HepG2 (cell line): ENCODE data around the gene SELENOM. TPM values are rescaled to one million over a fixed set of nuclear protein-coding genes. Genes with fewer than 3 reads are reported as not detected.
A peak's percentile ranks its signal among the peaks of the same experiment; 100 is the strongest.

Experiments used
- ELF1 ChIP-seq: sonication (generic); formaldehyde crosslinking; IDR thresholded peaks from 2 replicates; pipeline ENCODE4 v1.4.0; 2020; ENCODE audit warnings: missing genetic modification reagents
- FOXC1 ChIP-seq: sonication (generic); formaldehyde crosslinking; IDR thresholded peaks from 2 replicates; pipeline ENCODE4 v1.8.0; 2022; ENCODE audit warnings: mild to moderate bottlenecking, missing genetic modification reagents, borderline replicate concordance
- NFE2L2 ChIP-seq: fragments of 150-350 bp; IDR thresholded peaks from 2 replicates; pipeline ENCODE4 v1.6.1; 2014; ENCODE audit warnings: low read length
- SIX4 ChIP-seq: sonication (generic); formaldehyde crosslinking; IDR thresholded peaks from 2 replicates; pipeline ENCODE4 v1.4.0; 2020; ENCODE audit warnings: missing genetic modification reagents
- SMAD1 ChIP-seq: sonication (generic); formaldehyde crosslinking; IDR thresholded peaks from 2 replicates; pipeline ENCODE4 v1.4.0; 2020; ENCODE audit warnings: missing genetic modification reagents, low read depth, mild to moderate bottlenecking, borderline replicate concordance
- SNAPC4 ChIP-seq: sonication (generic); formaldehyde crosslinking; IDR thresholded peaks from 2 replicates; pipeline ENCODE4 v1.4.0; 2020; ENCODE audit warnings: mild to moderate bottlenecking, missing genetic modification reagents
- THRA ChIP-seq: sonication (generic); formaldehyde crosslinking; IDR thresholded peaks from 2 replicates; pipeline ENCODE4 v1.4.0; 2020; ENCODE audit warnings: missing genetic modification reagents, borderline replicate concordance
- ZBTB43 ChIP-seq: sonication (generic); formaldehyde crosslinking; conservative IDR thresholded peaks from 2 replicates; pipeline ENCODE4 v1.4.0; 2020; ENCODE audit warnings: missing genetic modification reagents
- ZFYVE20 ChIP-seq: sonication (generic); formaldehyde crosslinking; IDR thresholded peaks from 2 replicates; pipeline ENCODE4 v1.8.0; 2023; ENCODE audit warnings: low read depth, mild to moderate bottlenecking, moderate library complexity, missing genetic modification reagents, borderline replicate concordance
- ZNF260 ChIP-seq: sonication (generic); formaldehyde crosslinking; IDR thresholded peaks from 2 replicates; pipeline ENCODE4 v1.4.0; 2020; ENCODE audit warnings: missing genetic modification reagents, low read depth, mild to moderate bottlenecking, borderline replicate concordance
- ZNF318 ChIP-seq: sonication (generic); formaldehyde crosslinking; IDR thresholded peaks from 2 replicates; pipeline ENCODE4 v1.4.0; 2020; ENCODE audit warnings: mild to moderate bottlenecking, missing genetic modification reagents
- ZNF337 ChIP-seq: sonication (generic); formaldehyde crosslinking; IDR thresholded peaks from 2 replicates; pipeline ENCODE4 v1.5.1; 2020; ENCODE audit warnings: missing genetic modification reagents, low read depth, mild to moderate bottlenecking, borderline replicate concordance
- polyA plus RNA-seq, 8 experiments: library from polyadenylated mRNA; depleted of rRNA in 3 of 8; stranded (reverse) in 7 of 8; unstranded in 1 of 8; fragments of >200 nt; fragmentation: Illumina TruSeq in 4 of 8; extraction: Trizol in 4 of 8; gene quantifications; 2 replicates each; pipeline versions ENCODE4 v1.2.1 to v1.2.3, GENCODE V29; 2011 to 2016; ENCODE audit warnings: low read depth in 4 of 8, missing spikeins in 1 of 8, mixed read lengths in 1 of 8; ENCODE audit not compliant: insufficient read depth in 1 of 8
- total RNA-seq, 5 experiments: library from RNA; depleted of rRNA; stranded (reverse); fragments of >200 nt; fragmentation: Illumina TruSeq; extraction: Trizol; gene quantifications; 2 replicates each; pipeline ENCODE4 v1.2.3, GENCODE V29; 2016; ENCODE audit warnings: low read depth in 1 of 5

Gene SELENOM
- total and polyA plus RNA-seq, 2 of the 13 experiments (the other 11 are each of a cell fraction or from before 2014, with no cell fraction given) = 4.1 to 4.3 TPM

- TF ChIP-seq THRA (CRISPR knock-in tag) (peak; percentile 73; the same call in 1 of the 2 replicates), ZFYVE20 (no peak), SMAD1 (CRISPR knock-in tag) (no peak), NFE2L2 (no peak), ZBTB43 (CRISPR knock-in tag) (peak; percentile 89), SNAPC4 (CRISPR knock-in tag) (no peak), ZNF318 (CRISPR knock-in tag) (0 out of 2 replicates have a peak, but pooled peaks have one; percentile 76), SIX4 (peak; percentile 40; the same call in 1 of the 2 replicates), ZNF337 (CRISPR knock-in tag) (no peak), ZNF260 (CRISPR knock-in tag) (no peak), ELF1 (CRISPR knock-in tag) (peak; percentile 54; the same call in 1 of the 2 replicates), FOXC1 (CRISPR knock-in tag) (peak; percentile 45; the same call in 1 of the 2 replicates)
Measured at GRCh38 chr22:31055635-31056159, 51.7 kb downstream of the SELENOM start (continued).
